ENCODE results near the gene MAPKAPK2. TPM values are rescaled to one million over a fixed set of nuclear protein-coding genes. Genes with fewer than 3 reads are reported as not detected.
A peak's percentile ranks its signal among the peaks of the same experiment; 100 is the strongest.

Gene MAPKAPK2
- total RNA-seq, 1 experiment from 2014 or later: 96.8 TPM

- no TSS peak for BruUV-seq (replicated peaks)
- Histone ChIP-seq H3K4me1 (peaks cover 49% of the 10 kb centered on the region), H3K4me3 (ENCODE audit: low read depth, low read length) (no peak within 1 kb of the TSS), H3K36me3 (ENCODE audit: control insufficient read depth, insufficient read depth, low read length) (no peaks in the 10 kb centered on the region), H3K9me3 (no peaks in the 10 kb centered on the region), H3K27me3 (replicated peaks; ENCODE audit: control insufficient read depth, insufficient read depth, low read length) (no peaks in the 10 kb centered on the region)
- Mint-ChIP-seq H3K36me3 (ENCODE audit: insufficient read depth, unreplicated experiment) (no peaks in the 10 kb centered on the region), H3K27me3 (ENCODE audit: insufficient read depth, unreplicated experiment) (no peaks in the 10 kb centered on the region), H3K4me3 (ENCODE audit: unreplicated experiment) (no peak within 1 kb of the TSS), H3K9me3 (ENCODE audit: unreplicated experiment) (no peaks in the 10 kb centered on the region), H3K27ac (ENCODE audit: unreplicated experiment) (peak within 1 kb of the TSS; percentile 90), H3K4me1 (ENCODE audit: low read depth, unreplicated experiment) (peaks cover 22% of the 10 kb centered on the region)
- no peak for TF ChIP-seq CTCF (IDR thresholded peaks at IDR 0.05; ENCODE audit: insufficient read depth in 1 of 2, low read depth in 1 of 2, low read length in 1 of 2, severe bottlenecking in 1 of 2, unreplicated experiment in 1 of 2)
- DNase-seq: no peak
- intact Hi-C loops (cut with micrococcal nuclease; ENCODE audit: unreplicated experiment): no loop called here
- ChIA-PET CTCF (no interaction called here), POLR2A (no interaction called here)
Measured at GRCh38 chr1:206772243-206772937, 87.7 kb downstream of the MAPKAPK2 start, which contains the start of gene IL10. IL10 (minus strand) TSS chr1:206772494; CDS start chr1:206772435, 59 bp downstream.

- Mint-ChIP-seq H3K27ac (ENCODE audit: unreplicated experiment) (peak overlapping the region; percentile 90), H3K36me3 (ENCODE audit: insufficient read depth, unreplicated experiment) (no peaks in the 10 kb centered on the region), H3K4me3 (ENCODE audit: unreplicated experiment) (no peak overlapping the region), H3K4me1 (ENCODE audit: low read depth, unreplicated experiment) (peaks cover 22% of the 10 kb centered on the region), H3K9me3 (ENCODE audit: unreplicated experiment) (no peaks in the 10 kb centered on the region), H3K27me3 (ENCODE audit: insufficient read depth, unreplicated experiment) (no peaks in the 10 kb centered on the region)
- no peak overlapping the region for H3K4me3 ChIP-seq (ENCODE audit: low read depth, low read length)
- no peak for TF ChIP-seq CTCF (IDR thresholded peaks at IDR 0.05; ENCODE audit: insufficient read depth in 1 of 2, low read depth in 1 of 2, low read length in 1 of 2, severe bottlenecking in 1 of 2, unreplicated experiment in 1 of 2)
- H3K4me1 ChIP-seq: peaks cover 59% of the 10 kb centered on the region
- ChIA-PET POLR2A (no interaction called here), CTCF (interaction anchor here (0.6 kb wide), 1 partner anchor 205 kb away, joined by 3 read pairs; no protein-coding TSS in a partner anchor)
- intact Hi-C loops (cut with micrococcal nuclease; ENCODE audit: unreplicated experiment): loop anchor here (1.0 kb wide), 1 partner anchor 8 kb away; no protein-coding TSS in a partner anchor
- BruUV-seq (replicated peaks): no TSS peak
- H3K9me3 ChIP-seq: no peaks in the 10 kb centered on the region
- H3K27me3 ChIP-seq (replicated peaks; ENCODE audit: control insufficient read depth, insufficient read depth, low read length): no peaks in the 10 kb centered on the region
- H3K36me3 ChIP-seq (ENCODE audit: control insufficient read depth, insufficient read depth, low read length): no peaks in the 10 kb centered on the region
- no peak for DNase-seq
Measured at GRCh38 chr1:206774093-206774492, 89.4 kb downstream of the MAPKAPK2 start.

GRCh38 chr1:206776229-206776628 is 91.5 kb downstream of the MAPKAPK2 start:
- CTCF ChIA-PET: interaction anchor here (0.5 to 1.2 kb wide), 6 partner anchors 10 to 206 kb away, joined by 3 to 11 read pairs (median 4); no protein-coding TSS in a partner anchor
- Histone ChIP-seq H3K9me3 (no peaks in the 10 kb centered on the region), H3K36me3 (ENCODE audit: control insufficient read depth, insufficient read depth, low read length) (no peaks in the 10 kb centered on the region), H3K4me1 (peaks cover 57% of the 10 kb centered on the region), H3K4me3 (ENCODE audit: low read depth, low read length) (no peak overlapping the region), H3K27me3 (replicated peaks; ENCODE audit: control insufficient read depth, insufficient read depth, low read length) (no peaks in the 10 kb centered on the region)
- Mint-ChIP-seq H3K9me3 (ENCODE audit: unreplicated experiment) (no peaks in the 10 kb centered on the region), H3K4me3 (ENCODE audit: unreplicated experiment) (peak overlapping the region; percentile 58), H3K4me1 (ENCODE audit: low read depth, unreplicated experiment) (peaks cover 13% of the 10 kb centered on the region), H3K36me3 (ENCODE audit: insufficient read depth, unreplicated experiment) (no peaks in the 10 kb centered on the region), H3K27ac (ENCODE audit: unreplicated experiment) (peak overlapping the region; percentile 90), H3K27me3 (ENCODE audit: insufficient read depth, unreplicated experiment) (no peaks in the 10 kb centered on the region)
- DNase-seq: peak; percentile 92 to 95
- POLR2A ChIA-PET: interaction anchor here (0.5 to 1.6 kb wide), 6 partner anchors 10 to 276 kb away, joined by 3 to 13 read pairs (median 4); partner anchors contain the start of gene EIF2D
- intact Hi-C loops (cut with micrococcal nuclease; ENCODE audit: unreplicated experiment): loop anchor here (1.0 kb wide), 1 partner anchor 25 kb away; no protein-coding TSS in a partner anchor
- no peak for TF ChIP-seq CTCF (IDR thresholded peaks at IDR 0.05; ENCODE audit: insufficient read depth in 1 of 2, low read depth in 1 of 2, low read length in 1 of 2, severe bottlenecking in 1 of 2, unreplicated experiment in 1 of 2)
- no TSS peak for BruUV-seq (replicated peaks)
